GM12801 (cell line): ENCODE measurements around the gene CEP78.

Experiments used
- TF ChIP-seq, protein P1 (sequence below): IDR thresholded peaks from one replicate; pipeline ENCODE4 v1.5.1; 2011; ENCODE audit warnings: control low read depth; ENCODE audit not compliant: insufficient read length; ENCODE audit errors: extremely low read depth

CEP78 gene

DNA sequence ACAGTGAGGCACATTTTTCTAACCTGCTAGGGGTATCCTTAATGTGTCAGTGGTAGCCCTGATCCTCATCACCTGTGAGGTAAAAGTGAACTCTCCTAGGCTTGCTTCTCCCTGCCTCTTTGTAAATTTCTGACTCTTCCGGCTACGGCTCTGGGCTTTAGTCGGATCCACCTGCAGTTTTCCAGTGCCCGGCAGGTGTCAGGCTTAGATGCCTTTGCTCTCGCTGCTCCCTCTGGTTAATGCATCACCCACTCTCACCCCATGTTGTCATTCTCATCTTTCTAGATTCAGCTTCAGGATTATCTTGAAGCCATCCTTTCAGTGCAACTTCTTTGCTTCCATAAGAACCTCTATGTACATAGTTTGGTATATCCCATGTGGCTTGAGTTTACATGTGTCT, 3.6 kb downstream of the CEP78 start:
- TF ChIP-seq, protein P1, sequence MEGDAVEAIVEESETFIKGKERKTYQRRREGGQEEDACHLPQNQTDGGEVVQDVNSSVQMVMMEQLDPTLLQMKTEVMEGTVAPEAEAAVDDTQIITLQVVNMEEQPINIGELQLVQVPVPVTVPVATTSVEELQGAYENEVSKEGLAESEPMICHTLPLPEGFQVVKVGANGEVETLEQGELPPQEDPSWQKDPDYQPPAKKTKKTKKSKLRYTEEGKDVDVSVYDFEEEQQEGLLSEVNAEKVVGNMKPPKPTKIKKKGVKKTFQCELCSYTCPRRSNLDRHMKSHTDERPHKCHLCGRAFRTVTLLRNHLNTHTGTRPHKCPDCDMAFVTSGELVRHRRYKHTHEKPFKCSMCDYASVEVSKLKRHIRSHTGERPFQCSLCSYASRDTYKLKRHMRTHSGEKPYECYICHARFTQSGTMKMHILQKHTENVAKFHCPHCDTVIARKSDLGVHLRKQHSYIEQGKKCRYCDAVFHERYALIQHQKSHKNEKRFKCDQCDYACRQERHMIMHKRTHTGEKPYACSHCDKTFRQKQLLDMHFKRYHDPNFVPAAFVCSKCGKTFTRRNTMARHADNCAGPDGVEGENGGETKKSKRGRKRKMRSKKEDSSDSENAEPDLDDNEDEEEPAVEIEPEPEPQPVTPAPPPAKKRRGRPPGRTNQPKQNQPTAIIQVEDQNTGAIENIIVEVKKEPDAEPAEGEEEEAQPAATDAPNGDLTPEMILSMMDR, result no peak

DNA sequence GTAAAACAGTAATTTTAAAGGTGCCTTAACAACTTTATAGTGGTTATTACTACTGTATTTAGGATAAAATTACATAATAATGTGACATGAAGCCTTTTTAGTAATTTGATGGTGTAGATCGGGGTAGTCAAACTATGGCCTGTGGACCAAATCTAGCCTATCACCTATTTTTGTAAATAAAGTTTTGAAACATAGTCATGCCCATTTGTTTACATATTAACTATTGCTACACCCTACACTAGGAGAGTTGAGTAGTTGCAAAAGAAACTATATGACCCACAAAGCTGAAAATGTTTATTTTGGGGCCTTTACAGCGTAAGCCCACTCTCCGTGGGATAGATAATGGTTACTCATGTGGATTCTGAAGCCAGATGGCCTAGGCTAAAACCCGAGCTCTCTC, 6.2 kb downstream of the CEP78 start:
- TF ChIP-seq, protein P1, result no peak

DNA sequence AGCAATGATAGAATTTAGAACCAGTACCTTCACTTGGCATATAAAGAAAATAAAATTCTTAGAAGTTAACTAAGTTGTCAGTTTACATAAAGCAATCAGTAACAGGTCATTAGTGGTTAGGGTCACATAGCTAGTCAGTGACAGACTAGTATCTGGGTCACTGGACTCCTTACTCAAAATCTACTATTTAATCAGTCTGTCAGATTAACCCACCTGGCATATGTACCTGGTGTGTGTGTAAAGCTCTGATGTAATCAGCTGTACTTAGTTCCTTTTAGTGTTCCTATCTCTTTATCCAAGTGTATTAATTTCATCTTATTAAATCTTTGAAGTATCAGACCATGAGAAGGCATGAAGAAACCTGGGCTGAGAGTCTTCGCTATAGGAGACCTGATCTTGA, 7.3 kb downstream of the CEP78 start:
- TF ChIP-seq, protein P1, result no peak

DNA sequence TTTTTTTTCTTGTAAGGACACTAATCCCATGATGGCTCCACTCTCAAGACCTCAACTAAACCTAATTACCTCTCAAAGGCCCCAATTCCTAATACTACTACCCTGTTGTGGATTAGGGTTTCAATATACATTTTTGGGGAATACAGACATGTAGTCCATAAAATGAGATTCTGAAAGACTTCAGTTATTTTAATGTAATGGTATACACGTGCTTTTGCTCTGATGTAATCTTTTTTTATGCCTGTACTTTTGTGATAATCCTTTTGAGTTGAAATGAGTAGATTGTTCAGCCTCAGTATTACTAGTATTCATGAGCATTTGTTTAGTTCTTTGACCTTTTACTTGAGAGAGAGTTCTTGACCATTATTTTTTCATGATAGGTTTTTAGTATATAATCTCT, 9.5 kb downstream of the CEP78 start:
- TF ChIP-seq, protein P1, result no peak

DNA sequence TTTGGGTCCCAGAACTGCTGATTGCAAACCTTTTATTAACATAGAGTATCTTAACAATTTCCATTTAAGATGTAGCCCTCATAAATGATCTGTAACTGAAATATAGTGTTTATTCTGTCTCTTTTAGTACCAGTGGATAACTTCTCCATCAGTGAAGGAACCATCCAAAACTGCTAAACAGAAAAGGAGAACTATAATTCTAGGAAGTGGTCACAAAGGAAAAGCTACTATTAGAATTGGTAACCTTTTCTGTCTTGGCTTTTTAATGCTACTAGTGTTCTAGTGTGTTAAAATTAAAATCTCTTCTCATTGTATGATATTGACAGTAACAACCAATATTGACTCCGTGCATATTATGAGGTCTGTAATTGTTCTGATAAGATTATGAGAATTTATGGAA, 12.8 kb downstream of the CEP78 start:
- TF ChIP-seq, protein P1, result no peak

DNA sequence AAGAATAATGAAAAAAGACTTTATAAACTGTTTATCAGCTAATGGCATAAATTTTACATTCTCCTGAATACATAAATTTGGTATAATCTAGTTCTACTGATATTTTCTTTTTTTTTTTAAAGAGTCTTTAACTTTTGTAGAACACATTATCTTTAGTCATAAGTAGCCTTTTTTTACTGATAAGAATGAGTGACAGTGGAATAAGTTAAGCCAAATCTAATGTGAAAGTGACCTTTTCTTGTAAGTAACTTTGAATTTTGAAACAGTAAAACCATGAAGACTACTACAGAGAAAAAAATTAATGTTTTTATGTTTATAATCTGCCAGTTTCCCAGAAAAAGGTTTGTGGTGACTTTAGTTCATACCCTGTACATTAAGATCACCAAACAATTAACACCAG, 13.7 kb downstream of the CEP78 start:
- TF ChIP-seq, protein P1, result no peak

DNA sequence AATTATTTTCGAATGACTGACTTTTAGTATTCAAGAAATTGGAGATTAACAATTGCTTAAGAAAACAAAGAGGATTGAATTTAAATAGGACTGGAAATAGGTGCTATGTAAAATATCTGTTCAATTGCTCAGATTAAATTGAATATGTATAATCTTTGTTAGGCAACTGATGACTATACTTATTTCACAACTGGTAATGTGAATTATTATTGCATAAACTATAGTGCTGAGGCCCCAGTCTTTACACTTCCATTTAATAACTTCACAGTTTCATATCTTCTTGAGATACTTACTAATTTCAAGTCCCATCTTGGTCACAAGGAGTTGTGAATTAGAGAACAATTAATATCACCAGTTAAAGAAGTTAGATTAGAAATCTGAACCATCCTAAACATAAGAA, 16.7 kb downstream of the CEP78 start:
- TF ChIP-seq, protein P1, result no peak

DNA sequence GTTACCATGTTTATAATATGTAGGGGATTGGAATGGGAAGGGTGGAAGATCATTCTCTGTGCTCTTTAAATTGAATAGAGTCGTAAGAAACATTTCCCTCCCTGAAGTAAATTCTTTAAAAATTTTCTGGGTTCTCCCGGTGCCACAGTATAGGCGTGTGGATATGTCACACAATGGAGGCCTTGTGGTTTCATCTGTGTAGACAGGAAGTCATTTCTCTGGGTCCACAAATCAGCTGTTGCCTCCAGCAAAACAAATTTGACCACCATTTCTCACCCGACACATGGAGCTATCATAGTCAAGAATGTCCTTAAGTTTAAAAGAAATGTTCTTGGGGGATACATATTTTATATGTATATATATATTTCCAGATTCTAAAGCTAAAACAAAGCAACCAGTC, 17.4 kb downstream of the CEP78 start:
- TF ChIP-seq, protein P1, result no peak
